Measurements from ENCODE around the gene OR10C1.

The OR10C1 gene, protein sequence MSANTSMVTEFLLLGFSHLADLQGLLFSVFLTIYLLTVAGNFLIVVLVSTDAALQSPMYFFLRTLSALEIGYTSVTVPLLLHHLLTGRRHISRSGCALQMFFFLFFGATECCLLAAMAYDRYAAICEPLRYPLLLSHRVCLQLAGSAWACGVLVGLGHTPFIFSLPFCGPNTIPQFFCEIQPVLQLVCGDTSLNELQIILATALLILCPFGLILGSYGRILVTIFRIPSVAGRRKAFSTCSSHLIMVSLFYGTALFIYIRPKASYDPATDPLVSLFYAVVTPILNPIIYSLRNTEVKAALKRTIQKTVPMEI

DNA sequence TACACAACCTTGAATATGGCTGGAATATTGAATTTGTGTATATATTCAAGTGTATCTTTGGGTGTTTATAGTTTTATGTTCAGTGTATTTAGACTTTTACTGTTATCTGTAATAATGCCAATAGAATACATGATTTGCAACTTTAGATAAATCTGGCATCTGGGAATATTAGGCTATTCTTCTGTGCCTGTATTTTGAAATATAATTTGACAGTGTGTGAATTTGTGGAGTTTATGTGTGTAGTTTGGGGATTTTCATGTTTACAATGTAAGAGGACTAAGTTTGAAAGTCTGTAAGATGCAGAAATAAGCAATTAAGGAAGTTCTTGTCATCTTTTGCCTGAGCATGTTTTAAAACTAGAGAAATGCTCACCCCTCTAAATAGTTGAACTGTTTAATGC is at the start of gene OR10C1:
OR10C1 (plus strand) TSS at position 301 of the 400 bp plus-strand sequence. CDS start 710 bp downstream, outside the sequence.
- H3K27ac ChIP-seq = no peak within 1 kb of the TSS

DNA sequence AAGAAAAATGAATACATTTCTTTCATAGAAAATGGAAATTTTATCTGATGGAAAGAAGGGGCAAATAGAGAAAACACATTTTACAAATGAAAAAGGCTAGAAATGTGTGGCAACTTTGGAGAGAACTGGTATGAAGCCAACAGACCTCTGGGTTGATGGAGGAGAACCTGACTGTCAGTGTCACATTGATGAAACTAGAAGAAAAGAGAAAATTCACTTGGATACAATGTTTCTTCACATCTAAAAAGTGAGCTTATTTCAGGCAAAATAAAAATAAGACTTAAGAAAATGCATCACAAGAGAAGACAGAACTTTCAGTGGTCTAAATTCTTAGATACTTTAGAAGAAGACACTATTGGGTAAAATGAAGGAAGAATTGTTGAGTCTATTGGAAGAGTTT is 43.8 kb upstream of the OR10C1 start, which contains the start of gene OR12D2:
OR12D2 (plus strand) TSS at position 301 of the 400 bp plus-strand sequence. CDS start 1,069 bp downstream, outside the sequence.
- no peak within 1 kb of the TSS for H3K27ac ChIP-seq
- TF ChIP-seq, protein P1, sequence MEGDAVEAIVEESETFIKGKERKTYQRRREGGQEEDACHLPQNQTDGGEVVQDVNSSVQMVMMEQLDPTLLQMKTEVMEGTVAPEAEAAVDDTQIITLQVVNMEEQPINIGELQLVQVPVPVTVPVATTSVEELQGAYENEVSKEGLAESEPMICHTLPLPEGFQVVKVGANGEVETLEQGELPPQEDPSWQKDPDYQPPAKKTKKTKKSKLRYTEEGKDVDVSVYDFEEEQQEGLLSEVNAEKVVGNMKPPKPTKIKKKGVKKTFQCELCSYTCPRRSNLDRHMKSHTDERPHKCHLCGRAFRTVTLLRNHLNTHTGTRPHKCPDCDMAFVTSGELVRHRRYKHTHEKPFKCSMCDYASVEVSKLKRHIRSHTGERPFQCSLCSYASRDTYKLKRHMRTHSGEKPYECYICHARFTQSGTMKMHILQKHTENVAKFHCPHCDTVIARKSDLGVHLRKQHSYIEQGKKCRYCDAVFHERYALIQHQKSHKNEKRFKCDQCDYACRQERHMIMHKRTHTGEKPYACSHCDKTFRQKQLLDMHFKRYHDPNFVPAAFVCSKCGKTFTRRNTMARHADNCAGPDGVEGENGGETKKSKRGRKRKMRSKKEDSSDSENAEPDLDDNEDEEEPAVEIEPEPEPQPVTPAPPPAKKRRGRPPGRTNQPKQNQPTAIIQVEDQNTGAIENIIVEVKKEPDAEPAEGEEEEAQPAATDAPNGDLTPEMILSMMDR (conservative IDR thresholded peaks at IDR 0.05) = no peak

More for the DNA sequence above, at the start of gene OR10C1:
- TF ChIP-seq, protein P1 (conservative IDR thresholded peaks at IDR 0.05) = no peak

DNA sequence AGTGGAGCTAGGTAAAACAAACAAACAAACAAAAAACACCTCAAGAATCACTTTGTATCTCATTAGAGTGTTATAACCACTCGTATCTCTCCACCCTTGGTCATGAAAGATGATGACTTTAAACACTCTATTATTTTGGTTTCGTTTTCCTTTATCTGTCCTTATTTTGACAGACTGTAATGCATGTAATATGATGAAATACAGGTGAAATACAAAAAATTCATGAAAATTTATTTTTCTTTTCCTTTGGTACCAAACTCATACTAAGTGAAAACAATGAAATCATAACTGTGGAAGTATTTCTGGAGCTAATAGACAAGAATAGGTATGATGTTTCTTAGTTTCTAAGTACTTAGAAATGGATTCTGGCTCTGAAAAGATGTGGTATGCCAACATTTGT is 39.6 kb upstream of the OR10C1 start:
- no peak overlapping the region for H3K27ac ChIP-seq

DNA sequence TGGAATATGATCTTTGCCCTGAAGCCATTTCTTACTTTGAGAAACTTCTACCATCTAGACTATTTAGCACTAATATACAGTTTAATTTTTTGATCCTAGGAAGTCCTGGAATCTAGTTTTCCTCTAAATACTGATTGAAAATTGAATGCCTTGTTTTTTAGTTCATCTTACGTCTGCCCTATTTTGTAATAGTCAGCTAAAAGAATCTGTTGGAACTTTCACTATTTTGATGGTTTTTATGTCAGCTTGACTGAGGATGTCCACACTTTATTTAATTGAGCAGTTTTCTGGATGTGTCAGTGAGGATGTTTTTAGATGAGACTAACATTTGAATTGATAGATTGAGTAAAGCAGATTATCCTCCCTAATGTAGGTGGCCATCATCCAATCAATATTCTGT is 35.3 kb upstream of the OR10C1 start:
- TF ChIP-seq, protein P1 (conservative IDR thresholded peaks at IDR 0.05) = no peak
- H3K27ac ChIP-seq = no peak overlapping the region

More for the DNA sequence above, 39.6 kb upstream of the OR10C1 start:
- TF ChIP-seq, protein P1 (conservative IDR thresholded peaks at IDR 0.05) = no peak

DNA sequence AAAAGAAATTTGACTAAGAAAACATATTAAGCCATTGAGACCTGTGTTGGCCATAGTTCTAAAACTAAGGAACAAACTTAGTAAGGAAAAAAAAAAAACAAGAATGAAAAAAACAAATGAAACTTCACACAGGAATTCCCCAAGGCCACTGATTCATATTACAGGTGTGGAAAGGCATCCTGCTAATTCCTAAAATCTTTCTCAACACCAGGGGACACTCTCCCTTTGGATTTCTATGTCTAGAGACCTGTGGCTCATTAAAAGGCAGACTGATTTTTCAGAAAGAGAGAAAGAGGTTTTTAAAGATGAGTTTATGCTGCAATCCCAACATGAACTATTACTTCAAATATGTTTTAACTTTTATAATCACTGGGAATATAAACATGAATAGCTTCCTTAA is 24.5 kb upstream of the OR10C1 start, which contains the start of gene OR12D1:
OR12D1 (plus strand) TSS at position 341 of the 400 bp plus-strand sequence.
- TF ChIP-seq, protein P1 (conservative IDR thresholded peaks at IDR 0.05) = peak; percentile 96
- H3K27ac ChIP-seq = no peak within 1 kb of the TSS

DNA sequence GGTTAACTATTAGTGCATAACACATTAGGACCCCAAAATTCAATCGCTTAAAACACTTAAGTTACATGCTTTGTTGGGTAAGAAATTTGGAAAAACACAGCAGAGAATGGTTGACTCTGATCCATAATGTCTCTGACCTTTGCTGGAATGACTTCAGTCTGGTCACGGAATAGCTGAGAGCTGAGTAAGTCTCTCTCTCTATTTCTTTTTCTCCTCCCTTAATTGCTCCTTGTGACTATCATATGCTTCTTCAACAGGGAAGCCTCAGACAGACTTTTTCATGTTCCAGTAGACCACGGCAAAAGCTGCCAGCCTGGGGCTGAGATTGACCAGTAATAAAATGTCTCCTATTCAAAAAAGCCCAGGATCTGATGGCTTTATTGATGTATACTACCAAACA is 19.6 kb upstream of the OR10C1 start:
- TF ChIP-seq, protein P1 (conservative IDR thresholded peaks at IDR 0.05) = no peak
- H3K27ac ChIP-seq = no peak overlapping the region

DNA sequence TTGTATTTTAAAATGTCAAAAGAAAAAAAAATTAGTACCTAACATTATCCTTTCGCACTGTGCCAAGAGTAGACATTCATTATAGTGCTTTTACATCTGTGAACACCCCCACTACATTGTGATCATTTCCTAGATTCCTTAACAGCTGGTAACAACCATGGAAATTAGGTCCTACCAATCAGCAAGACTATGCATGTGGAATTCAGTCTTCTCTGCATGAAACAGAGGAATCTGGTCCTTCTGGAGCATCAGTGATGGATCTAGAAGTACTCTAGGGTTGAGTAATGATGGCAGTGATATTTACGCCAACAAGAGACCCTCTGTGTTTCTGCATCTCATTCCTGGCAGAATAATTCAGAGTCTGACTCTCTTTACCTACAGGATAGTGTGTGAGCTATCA is 14.9 kb upstream of the OR10C1 start:
- TF ChIP-seq, protein P1 (conservative IDR thresholded peaks at IDR 0.05) = no peak
- no peak overlapping the region for H3K27ac ChIP-seq
